ENCODE data around the gene CCDC170.

- no peak for TF ChIP-seq ZBTB33 (IDR thresholded peaks at IDR 0.05)
- no peak for TF ChIP-seq CTCF (IDR thresholded peaks at IDR 0.05; ENCODE audit: low read depth, low read length, missing input control)
- TF ChIP-seq RAD21 (IDR thresholded peaks at IDR 0.05), result no peak
These were observed 176.3 kb downstream of the CCDC170 start for GRCh38 chr6:151670116-151670515.
